HG03139 (cell line): ENCODE measurements around the gene CADM1.

ENCODE experiments used
- ATAC-seq: cut with Tn5 transposase; IDR thresholded peaks from one replicate; pipeline ENCODE4 v1.9.1; 2021; ENCODE audit not compliant: unreplicated experiment

Gene CADM1

GRCh38 chr11:115409116-115409670, 95.0 kb downstream of the CADM1 start:
- ATAC-seq, result no peak

GRCh38 chr11:115408036-115408921, 95.9 kb downstream of the CADM1 start:
- no peak for ATAC-seq

GRCh38 chr11:115407496-115407895, 96.7 kb downstream of the CADM1 start:
- ATAC-seq, result no peak

GRCh38 chr11:115406404-115406803, 97.8 kb downstream of the CADM1 start:
- no peak for ATAC-seq

GRCh38 chr11:115398333-115399080, 105.7 kb downstream of the CADM1 start:
- ATAC-seq, result no peak

GRCh38 chr11:115396533-115396932, 107.7 kb downstream of the CADM1 start:
- ATAC-seq, result no peak

- no peak for ATAC-seq
Observed at GRCh38 chr11:115393950-115394349, 110.3 kb downstream of the CADM1 start.

GRCh38 chr11:115391598-115391997, 112.6 kb downstream of the CADM1 start:
- ATAC-seq, result no peak

- ATAC-seq, result no peak
Observed at GRCh38 chr11:115391160-115391559, 113.1 kb downstream of the CADM1 start.

GRCh38 chr11:115390441-115390840, 113.8 kb downstream of the CADM1 start:
- no peak for ATAC-seq

- ATAC-seq, result no peak
Observed at GRCh38 chr11:115389790-115390189, 114.4 kb downstream of the CADM1 start.

- ATAC-seq, result no peak
Observed at GRCh38 chr11:115385226-115385625, 119.0 kb downstream of the CADM1 start.

- no peak for ATAC-seq
Observed at GRCh38 chr11:115384236-115384635, 120.0 kb downstream of the CADM1 start.

GRCh38 chr11:115383431-115383830, 120.8 kb downstream of the CADM1 start:
- ATAC-seq, result no peak

GRCh38 chr11:115379528-115379927, 124.7 kb downstream of the CADM1 start:
- no peak for ATAC-seq

- no peak for ATAC-seq
Observed at GRCh38 chr11:115378557-115378956, 125.7 kb downstream of the CADM1 start.

- no peak for ATAC-seq
Observed at GRCh38 chr11:115377882-115378296, 126.3 kb downstream of the CADM1 start.

- no peak for ATAC-seq
Observed at GRCh38 chr11:115368616-115369015, 135.6 kb downstream of the CADM1 start.

- no peak for ATAC-seq
Observed at GRCh38 chr11:115366826-115367225, 137.4 kb downstream of the CADM1 start.

- no peak for ATAC-seq
Observed at GRCh38 chr11:115365907-115366306, 138.3 kb downstream of the CADM1 start.

GRCh38 chr11:115364896-115365295, 139.3 kb downstream of the CADM1 start:
- ATAC-seq, result no peak

- ATAC-seq, result no peak
Observed at GRCh38 chr11:115363921-115364320, 140.3 kb downstream of the CADM1 start.
